SK-N-MC (cell line): ENCODE measurements around the gene WDR89.

Experiments
- EZH2 ChIP-seq: fragments of 200-600 bp; sonication (generic); IDR thresholded peaks from one replicate; pipeline ENCODE4 v1.6.1; 2017; ENCODE audit warnings: antibody characterized with exemption
- POLR2AphosphoS5 ChIP-seq: IDR thresholded peaks from 2 replicates; pipeline ENCODE4 v1.6.1; 2012; ENCODE audit warnings: mild to moderate bottlenecking, low read depth, low read length, borderline replicate concordance

DNA sequence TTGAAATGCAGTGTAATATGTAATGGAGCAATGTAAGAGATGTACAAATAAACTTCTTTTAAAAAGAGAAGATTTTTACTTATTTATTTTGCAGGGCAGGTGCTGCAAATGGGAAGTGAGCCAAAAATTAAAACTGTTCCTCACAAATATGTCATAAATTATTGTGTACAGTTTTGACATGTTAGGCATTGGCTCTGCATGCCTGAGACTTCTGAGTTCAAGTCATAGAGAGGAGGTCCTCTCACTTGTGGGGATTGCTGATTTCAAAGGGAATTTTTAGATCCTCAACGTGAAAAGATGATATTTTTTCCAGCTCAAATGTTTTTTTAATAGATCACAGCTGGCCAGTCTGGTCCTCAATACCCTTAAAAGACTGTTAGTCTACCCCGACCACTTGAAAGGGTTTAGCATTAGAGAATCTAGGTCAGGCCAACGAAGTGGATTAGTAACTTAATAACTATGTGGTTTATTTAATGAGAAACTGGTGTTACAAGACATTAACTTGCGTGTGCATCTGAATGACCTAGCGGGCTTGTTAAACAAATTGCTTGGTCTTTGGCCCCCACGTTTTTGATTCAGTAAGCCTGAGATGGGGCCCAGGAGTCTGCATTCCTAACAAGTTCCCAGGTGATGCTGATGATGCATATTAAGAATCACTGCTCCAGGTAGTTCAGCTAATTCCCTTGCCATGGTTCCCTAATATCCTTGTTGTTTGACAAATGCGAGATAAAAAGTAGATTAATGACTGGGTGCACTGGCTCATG is 30.9 kb upstream of the WDR89 start:
- TF ChIP-seq EZH2 (no peak), POLR2AphosphoS5 (no peak)
